Left hindlimb (tissue), 1 donor: ENCODE measurements around the gene WDR43.
"Not testable (repeated sequence)": the region's sequence is repeated elsewhere in the genome, so short reads cannot be mapped to it uniquely, and the experiment has no call there.

Experiments used
- DNase-seq: peaks from one replicate; pipeline ENCODE4 v3.0.0-alpha.2; 2018

The WDR43 gene

DNA sequence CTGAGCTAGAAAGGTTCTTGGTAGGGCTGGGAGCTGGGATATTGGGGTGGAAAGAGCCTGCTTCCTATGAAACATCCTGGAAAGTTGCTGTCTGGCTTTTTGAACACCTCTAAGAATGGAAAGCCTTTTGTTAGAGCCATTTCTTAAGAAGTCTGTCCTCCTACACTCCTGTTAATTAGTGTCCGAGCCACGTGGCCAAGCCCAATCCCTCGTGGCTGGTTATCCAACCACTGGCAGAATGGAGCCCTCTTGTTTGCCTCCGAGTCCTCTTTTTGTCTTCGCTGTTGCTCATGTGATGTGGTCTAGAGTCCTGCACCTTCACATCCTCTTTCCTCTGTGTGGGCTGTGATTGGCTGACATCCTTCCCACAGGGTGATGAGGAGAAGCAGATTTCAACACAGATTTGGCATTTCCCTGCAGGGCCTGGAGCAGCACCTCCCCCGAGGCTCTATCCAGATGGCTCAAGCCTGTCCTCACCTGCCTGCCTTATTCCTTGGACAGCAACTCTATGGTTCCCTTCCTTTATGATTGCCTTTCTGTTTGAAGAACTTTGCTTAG, 78.4 kb downstream of the WDR43 start:
- DNase-seq, result no peak

GRCh38 chr2:28974252-28974651, 79.8 kb downstream of the WDR43 start:
- DNase-seq, result no peak

GRCh38 chr2:28975671-28976070, 81.2 kb downstream of the WDR43 start:
- DNase-seq, result no peak

DNA sequence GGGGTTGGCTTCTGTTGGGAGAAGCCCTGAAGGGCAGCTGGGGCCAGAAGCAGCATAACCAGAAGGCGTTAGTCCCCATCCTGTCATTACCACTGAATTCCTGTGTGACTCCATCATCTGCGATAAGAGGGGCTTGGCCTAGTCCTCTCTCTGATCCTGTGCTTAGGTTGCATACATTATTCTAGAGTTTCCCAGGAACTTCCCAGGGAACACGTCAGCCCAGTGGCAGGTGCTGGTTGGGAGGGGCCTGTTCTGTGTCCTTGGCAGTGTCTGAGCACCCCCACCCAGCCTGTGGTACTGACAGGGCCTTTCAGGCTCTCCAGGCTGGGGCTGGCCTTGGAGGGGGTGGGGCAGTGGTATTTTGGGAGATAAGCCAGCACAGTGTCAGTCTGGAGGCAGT, 82.1 kb downstream of the WDR43 start:
- no peak for DNase-seq

DNA sequence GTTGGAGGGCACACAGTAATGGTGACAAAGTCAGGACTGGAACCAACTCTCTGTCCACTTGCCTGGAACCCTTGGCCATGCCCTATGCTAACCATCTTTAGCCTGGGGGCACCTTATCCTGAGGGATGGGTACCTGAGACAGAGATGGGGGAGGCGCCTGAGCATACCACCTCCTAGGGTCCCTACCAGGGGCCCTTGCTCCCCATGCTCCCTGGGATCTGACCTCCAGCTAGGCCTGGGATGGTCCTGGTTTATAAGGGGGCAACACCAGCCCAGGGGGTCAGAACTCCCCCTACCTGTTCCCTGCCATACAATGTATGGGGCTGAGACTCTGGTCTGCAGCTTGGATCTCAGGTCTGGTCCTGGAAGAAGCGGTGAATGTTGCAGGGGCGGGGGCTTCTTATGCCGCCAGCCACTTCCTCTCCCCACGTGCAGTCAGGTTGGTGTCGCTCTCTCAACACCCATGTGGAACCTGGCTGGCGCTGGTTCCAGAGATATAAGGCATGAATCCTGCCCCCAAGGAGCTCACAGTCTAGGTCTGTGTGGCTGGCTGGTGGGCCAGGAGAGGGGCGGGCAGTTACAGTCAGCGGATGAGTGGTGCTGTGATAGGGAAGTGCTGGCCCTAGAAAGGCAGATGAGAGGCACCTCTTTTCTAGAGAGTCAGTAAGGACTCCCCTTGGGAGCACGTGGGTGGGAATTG, 82.9 kb downstream of the WDR43 start:
- DNase-seq, result no peak

- not testable (repeated sequence) for DNase-seq
Measured at GRCh38 chr2:28978001-28978400, 83.5 kb downstream of the WDR43 start.

DNA sequence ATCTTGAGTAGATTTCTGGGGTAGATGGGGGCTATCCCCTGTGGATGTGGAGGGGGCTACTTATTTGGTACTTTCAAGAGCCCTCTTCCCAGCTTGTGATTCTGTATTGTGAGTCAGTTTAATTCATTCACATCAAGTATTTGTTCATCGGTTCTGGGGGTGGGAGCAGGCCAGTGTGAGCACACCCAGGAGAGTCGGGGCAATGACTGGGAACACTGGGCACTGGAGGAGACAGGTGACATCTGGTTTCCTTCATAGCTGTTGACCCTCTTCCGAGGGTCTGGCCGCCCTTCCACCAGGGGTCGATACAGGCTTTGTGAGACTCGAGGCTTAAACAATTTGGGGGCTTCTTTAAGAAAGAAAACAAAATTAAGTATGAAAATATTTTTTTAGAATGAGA, 84.1 kb downstream of the WDR43 start:
- DNase-seq, result no peak

DNA sequence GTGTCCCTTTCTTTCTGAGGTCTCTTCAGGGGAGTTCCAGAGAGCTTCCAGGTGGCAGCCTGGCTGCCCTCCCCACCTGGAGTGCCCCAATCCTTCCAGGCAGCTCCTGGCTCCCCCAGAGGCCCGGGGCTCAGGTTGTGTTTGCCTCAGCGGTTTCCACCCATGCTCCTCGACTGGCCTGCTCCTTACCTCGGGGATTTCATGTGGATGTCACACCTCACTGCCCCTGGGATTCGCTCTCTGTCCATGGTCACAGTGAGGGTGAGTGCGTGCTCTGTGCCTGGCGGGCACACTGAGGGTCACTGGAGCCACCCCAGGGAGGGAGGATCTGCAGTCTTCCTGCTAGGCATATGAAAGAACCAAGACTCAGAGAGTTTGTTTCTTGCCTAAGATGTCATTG, 84.6 kb downstream of the WDR43 start:
- DNase-seq, result no peak

- DNase-seq, result no peak
Measured at GRCh38 chr2:28979576-28980366, 85.3 kb downstream of the WDR43 start.

GRCh38 chr2:28980368-28981015, 86.0 kb downstream of the WDR43 start:
- no peak for DNase-seq

GRCh38 chr2:28981016-28981441, 86.6 kb downstream of the WDR43 start, which contains the start of gene TOGARAM2:
TSS of gene TOGARAM2 (plus strand) at chr2:28981298. CDS start at chr2:28994835, 13,537 bp downstream.
- no peak for DNase-seq

GRCh38 chr2:28981620-28982376, 87.3 kb downstream of the WDR43 start:
- DNase-seq, result no peak

DNA sequence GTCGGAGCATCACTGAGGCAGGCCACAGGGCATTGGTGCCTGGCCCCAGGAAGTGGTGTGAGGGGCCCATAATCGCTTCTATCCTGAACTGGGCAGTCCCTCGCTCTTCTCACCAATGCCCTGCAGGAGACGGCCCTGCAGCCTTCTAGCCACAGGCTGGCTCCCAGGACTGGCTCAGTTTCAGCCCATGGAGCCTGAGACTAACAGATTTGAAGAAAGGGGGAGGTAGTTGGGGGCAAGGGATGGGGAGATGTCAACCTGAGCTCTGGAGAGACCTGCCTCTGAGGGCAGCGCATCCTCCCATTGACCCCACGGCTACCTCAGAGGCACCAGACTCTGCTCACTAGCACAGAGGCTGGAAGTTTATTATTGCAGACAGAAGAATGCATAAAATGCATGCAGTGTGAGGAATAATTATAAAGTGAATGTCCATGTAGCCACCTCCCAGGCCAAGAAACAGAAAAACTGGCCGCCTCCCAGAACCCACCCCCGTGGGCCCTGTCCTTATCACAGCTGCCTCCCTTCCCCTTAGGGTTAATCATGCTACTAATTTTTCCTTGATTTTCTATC, 88.0 kb downstream of the WDR43 start:
- no peak for DNase-seq

- DNase-seq, result no peak
Measured at GRCh38 chr2:28986429-28986828, 92.0 kb downstream of the WDR43 start.

DNA sequence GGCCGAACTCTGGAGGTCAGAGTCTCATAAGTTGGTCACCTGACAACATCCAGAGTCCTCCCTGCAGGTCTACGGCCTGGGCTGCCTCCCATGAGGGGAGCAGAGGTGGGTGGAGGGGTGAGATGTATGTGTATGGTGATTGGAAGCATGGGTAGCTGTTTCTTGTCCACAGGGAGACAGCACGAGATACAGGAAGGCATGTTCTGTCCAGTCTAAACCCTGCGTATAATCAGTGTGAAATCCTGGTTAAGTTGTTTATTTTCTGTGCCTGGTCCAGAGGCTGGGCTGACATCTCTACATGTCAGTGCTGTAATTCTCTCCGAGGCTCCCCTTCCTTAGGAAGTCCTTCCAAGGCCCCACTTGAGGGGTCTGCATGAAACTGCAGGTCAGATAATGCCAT, 95.5 kb downstream of the WDR43 start:
- no peak for DNase-seq

GRCh38 chr2:28990445-28990844, 96.0 kb downstream of the WDR43 start:
- DNase-seq, result no peak

DNA sequence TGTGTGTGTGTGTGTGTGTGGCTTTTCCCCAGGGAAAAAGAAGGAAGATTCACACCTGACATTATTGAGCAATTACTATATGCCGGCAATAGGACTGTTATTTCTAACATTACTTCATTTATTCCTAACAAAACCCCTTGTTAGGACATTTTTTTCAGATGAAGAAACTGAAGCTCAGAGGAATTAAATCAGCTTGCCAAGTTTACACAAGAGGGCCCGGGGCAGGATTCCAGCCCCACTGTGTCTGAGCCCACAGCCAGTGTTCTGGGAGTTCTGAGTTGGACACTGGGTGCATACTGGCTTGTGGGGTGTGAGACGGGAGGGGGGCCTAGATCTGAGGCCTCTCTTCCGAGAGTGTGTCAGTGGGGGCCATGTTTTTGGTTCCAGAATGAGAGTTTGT, 96.6 kb downstream of the WDR43 start:
- DNase-seq, result no peak

DNA sequence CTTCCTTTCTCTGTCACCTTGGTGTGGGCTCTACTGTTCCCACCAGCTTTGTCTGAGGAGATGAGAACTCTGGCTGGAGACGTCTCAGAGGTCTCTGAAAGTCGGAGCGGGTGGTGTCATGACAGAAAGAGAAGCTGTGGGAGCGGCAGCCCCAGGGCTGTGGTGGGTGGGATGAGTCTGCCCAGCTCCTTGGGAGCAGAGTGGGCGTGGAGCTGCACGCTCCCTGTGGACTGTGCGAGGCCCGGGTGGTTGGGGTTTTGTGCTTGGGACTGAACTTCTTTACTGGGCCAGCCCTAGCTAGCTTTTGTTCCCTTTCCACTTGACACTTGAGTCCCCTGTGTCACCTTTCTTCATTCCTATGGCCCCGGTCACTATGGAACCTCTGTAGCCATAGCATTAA, 97.0 kb downstream of the WDR43 start:
- DNase-seq, result no peak

DNA sequence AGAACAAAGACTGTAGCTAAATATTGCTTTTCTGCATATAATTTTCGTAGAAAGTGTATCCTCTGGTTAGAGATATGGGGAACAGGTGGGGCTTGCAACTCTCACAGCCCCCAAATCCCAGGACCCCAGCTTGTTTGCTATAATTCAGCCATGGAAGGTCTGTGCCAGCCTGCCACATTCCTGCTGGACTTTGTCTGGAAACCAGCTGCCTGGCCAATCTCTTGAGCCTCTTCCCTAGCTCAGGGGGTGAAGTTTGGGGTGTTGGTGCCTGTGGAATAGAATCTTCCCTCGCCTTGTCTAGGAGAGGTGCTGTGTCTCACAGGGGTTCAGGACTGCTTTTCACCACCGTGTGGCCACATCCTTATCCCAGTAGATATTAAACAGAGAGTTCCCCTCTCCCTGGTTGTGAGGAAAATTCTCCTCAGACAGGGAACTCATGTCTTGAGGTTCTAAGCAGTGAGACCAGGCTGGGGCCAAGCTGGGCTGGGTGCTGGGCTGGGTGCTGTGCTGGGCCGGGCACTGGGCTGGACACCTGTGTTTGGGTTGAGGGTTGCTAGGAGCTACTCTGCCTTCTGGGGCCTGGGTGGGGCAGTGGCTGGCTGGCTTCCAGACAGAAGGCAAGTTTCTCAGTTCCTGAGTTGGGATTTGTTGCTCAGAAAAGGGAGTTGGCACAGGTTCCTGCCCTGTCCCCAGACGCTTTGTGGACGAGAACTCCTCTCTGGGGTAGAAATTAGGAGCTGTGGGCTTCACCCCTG, 98.9 kb downstream of the WDR43 start:
- DNase-seq, result no peak

DNA sequence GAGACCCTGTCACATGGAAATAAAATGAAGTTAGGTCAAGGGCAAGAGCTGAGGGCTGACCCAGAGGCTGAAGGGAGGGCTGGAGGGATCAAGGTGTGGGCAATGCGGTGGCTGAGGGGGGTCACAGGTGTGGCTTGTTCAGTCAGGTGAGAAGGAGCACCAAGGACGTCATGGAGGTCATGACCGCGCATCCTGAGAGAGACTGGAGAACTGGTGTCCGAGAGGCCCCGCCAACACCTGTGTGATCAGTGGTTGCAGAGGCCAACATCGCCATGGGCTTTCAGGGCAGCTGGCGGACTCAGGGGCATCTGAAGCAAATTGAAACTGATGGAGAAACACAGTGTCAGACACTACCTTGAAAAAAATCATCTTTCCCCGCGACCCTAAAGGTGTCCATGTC, 99.6 kb downstream of the WDR43 start:
- DNase-seq, result no peak

- no peak for DNase-seq
Measured at GRCh38 chr2:28994679-28995078, 100.2 kb downstream of the WDR43 start.
